NK-92 (cell line): ENCODE measurements around the gene RAB21.
A peak's percentile ranks its signal among the peaks of the same experiment; 100 is the strongest.

Experiments
- DNase-seq: peaks from one replicate; lab custom pipeline; 2025; ENCODE audit not compliant: unreplicated experiment; lab: John Stamatoyannopoulos, UW

Gene RAB21

GRCh38 chr12:71754461-71755145 lies at the start of gene RAB21:
Gene RAB21 (plus strand): TSS chr12:71754863. CDS start chr12:71755130, 267 bp downstream.
- peak; percentile 86 for DNase-seq

GRCh38 chr12:71704920-71705319 lies 49.7 kb upstream of the RAB21 start:
- DNase-seq = no peak

- no peak for DNase-seq
These were observed 46.0 kb upstream of the RAB21 start for GRCh38 chr12:71708658-71709057.

GRCh38 chr12:71710276-71711125 lies 44.2 kb upstream of the RAB21 start:
- DNase-seq = no peak

- DNase-seq = no peak
These were observed 36.1 kb upstream of the RAB21 start for GRCh38 chr12:71718611-71719010.

GRCh38 chr12:71719647-71720370 lies 34.9 kb upstream of the RAB21 start:
- DNase-seq = no peak

- DNase-seq = no peak
These were observed 32.7 kb upstream of the RAB21 start for GRCh38 chr12:71721783-71722505.

- DNase-seq = no peak
These were observed 29.7 kb upstream of the RAB21 start for GRCh38 chr12:71725011-71725410.

- DNase-seq = no peak
These were observed 28.1 kb upstream of the RAB21 start for GRCh38 chr12:71726548-71726947.

- no peak for DNase-seq
These were observed 26.7 kb upstream of the RAB21 start for GRCh38 chr12:71727958-71728357.

- no peak for DNase-seq
These were observed 23.7 kb upstream of the RAB21 start for GRCh38 chr12:71730936-71731335.

GRCh38 chr12:71731439-71732356 lies 23.0 kb upstream of the RAB21 start:
- DNase-seq = no peak

- DNase-seq = no peak
These were observed 22.3 kb upstream of the RAB21 start for GRCh38 chr12:71732357-71732712.

- DNase-seq = no peak
These were observed 17.5 kb upstream of the RAB21 start for GRCh38 chr12:71737197-71737596.

- DNase-seq = no peak
These were observed 11.7 kb upstream of the RAB21 start for GRCh38 chr12:71742998-71743397.

- no peak for DNase-seq
These were observed 10.0 kb upstream of the RAB21 start for GRCh38 chr12:71744522-71745300.

- no peak for DNase-seq
These were observed 7.6 kb upstream of the RAB21 start for GRCh38 chr12:71746974-71747611.

GRCh38 chr12:71748081-71748850 lies 6.4 kb upstream of the RAB21 start:
- DNase-seq = no peak
